NB4 (cell line): Measurements from ENCODE around the gene SH3BP4.

Experiments used
- CTCF ChIP-seq: IDR thresholded peaks from one replicate; pipeline ENCODE4 v1.5.1; 2012; ENCODE audit warnings: low read depth, low read length
- MAX ChIP-seq: IDR thresholded peaks from 2 replicates; pipeline ENCODE4 v1.6.1; 2011; ENCODE audit warnings: low read depth, low read length
- MYC ChIP-seq: IDR thresholded peaks from 2 replicates; pipeline ENCODE4 v1.6.1; 2011; ENCODE audit warnings: low read depth, low read length
- POLR2A ChIP-seq: IDR thresholded peaks from 2 replicates; pipeline ENCODE4 v1.6.1; 2011; ENCODE audit warnings: mild to moderate bottlenecking; ENCODE audit not compliant: insufficient read length; ENCODE audit errors: extremely low read depth

GRCh38 chr2:235063471-235063961 lies 111.7 kb downstream of the SH3BP4 start:
- no peak for TF ChIP-seq CTCF
- TF ChIP-seq MAX = no peak
- no peak for TF ChIP-seq POLR2A
- TF ChIP-seq MYC = no peak
